ENCODE results near the gene KCNK15.

KCNK15 gene

DNA sequence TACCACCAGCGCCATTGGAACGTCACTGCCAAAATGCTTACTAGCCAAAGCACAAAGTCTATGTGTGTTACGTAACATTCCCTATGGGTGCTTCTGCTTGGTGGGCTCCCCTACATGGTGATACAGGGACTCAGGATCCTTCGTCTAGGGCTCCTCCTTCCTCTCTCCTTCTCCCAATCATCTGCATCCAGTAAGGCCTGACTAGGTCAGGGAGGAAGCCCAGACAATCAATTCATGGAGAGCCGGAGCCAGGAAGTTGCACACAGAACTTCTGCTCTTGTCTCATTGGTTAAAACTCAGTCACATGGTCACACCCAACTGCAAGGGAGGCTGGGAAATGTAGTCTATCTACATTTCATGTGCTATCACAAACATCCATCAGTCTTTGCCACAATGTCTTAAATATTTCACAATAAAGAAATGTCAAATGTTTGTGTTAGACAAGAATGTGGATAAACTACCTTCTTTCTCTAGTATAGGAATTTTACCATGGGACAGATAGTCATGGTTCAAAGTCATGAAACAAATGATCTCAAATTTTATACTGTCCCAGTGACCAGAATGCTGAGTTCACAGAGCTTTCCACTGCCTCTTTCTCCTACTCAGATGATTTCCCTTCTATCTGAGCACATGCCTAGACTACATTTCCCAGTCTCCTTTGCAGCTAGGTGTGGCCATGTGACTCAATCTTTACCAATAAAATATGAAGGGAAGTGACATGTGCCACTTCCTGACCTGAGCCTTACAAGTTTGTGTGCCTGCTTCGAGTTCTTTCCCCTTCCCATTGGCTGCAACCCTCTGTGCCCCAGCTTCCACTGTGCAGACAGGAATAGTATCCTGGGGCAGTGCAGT, 9.3 kb upstream of the KCNK15 start:
- peak; percentile 72 for DNase-seq (ENCODE audit: low read depth)

DNA sequence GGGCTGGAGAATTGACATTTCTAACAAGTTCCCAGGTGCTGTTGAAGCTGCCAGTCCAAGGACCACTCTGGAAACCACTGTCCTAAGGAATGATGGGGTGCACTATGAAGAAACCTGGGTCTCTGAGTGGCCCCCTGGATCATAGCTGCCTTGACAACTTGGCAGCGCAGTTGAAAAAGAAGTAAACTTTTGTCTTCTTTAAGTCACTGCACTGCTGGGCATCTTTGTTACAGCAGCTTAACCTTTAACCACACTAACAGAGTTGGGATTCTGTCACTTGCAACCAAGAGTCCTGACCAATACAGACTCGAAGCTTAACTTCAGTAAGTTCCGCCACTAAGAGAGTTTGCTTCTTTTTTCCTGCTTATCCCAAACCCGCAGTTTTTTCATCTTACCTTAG, 8.5 kb upstream of the KCNK15 start:
- DNase-seq (ENCODE audit: low read depth): no peak

DNA sequence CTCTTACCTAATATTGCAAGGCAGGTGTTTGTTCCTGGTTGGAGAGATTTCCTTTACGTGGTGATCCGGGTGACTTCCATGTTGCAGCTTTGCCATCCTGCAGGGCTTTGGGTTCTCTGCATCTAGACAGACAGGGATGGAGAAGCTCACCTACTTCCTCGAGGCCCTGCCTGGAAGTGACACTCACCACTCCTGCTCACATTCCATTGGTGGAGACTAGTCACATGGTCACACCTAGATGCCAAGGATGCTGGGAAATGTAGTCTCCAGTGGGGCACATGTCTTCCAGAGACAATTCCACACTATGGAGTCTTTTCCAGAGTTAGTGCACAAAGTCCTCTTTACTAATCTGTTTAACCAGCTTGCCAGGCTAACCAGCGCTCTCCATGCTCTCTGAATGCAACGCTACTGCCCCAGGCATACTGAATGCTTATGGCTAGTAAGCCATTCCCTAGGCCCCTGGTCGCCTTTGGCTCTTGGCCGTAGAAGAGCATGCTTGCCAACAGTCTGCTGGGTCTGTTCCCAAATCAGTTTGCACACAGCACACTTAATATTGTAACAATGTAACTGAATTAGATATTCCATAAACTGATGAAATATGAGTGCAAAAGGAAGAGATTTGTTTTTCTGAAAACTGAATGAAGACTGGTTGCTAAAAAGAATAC, 6.7 kb upstream of the KCNK15 start:
- DNase-seq (ENCODE audit: low read depth): peak; percentile 68

DNA sequence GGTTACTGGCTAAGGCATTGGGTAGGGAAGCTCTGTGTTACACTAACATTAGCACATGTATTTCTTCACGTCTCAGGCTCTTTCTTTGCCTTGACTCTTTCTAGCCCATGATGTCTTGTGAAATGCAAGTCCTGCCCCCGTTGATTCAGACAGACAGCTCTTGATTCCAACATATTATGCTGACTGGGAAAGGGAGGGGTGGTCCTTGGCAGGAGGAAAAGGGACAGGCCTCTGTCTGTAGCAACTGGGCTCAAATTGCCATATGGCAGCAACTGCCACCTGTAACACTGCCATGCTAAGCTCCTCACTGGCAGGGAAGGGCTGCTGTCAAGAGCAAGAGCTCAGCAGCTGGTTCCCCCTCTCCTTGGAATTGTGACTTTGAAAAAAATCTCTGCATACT, 5.7 kb upstream of the KCNK15 start:
- DNase-seq (ENCODE audit: low read depth): no peak

DNA sequence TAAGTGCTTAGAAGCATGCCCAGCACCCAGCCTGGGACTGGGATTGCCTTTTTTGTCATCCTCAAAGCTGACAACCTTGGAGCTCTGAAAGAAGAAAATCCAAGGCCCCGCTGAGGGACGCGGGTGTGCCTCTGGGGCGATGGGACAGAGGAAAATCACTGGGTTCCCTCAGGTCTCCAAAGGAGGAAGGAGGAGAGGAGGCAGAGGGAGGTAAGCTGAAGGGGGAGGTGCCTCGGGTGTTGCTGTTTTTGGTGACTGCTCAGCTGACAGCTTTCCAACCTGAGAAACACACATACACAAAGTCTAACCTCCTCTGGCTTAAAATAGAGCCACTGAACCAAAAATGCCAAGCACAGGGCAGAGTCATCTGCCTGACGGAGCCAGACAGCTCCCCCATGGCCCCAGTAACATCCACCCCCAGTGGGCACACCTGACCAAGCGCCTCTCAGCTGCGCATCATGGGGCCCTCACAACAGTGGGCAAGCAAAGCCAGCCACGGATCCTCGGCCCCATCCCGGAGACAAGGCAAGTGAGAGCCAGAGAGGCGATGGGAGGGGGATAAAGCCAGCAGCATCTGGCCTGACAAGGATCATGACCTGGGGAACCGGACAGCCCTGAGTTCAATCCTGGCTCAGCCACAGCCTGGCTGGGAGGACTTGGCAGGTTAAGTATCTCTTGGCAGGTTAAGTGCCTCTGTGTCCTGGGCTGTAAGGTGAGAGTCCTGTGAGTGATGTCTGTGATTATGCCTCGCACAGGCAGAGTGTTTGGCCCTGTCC, 3.2 kb upstream of the KCNK15 start:
- DNase-seq (ENCODE audit: low read depth): no peak

DNA sequence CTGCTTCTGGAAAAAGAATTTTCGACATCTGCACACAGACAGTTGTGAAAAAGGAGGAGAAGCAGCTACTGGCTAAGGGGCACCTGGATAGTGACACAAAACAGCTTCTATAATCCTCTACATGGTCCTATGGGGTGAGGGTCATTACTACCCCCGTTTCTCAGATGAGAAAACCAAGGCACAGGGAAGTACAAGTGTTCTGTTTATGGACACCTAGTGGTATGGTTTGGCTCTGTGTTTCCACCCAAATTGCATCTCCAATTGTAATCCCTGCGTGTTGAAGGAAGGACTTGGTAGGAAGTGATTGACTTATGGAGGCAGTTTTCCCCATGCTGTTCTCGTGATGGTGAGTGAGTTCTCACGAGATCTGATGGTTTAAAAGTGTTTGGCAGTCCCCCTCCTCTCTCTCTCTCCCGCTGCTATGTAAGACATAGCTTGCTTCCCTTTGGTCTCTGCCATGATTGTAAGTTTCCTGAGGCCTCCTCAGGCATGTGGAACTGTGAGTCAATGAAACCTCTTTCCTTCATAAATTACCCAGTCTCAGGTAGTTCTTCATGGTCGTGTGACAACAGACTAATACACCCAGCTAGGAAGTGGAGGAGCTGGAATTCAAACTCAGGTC, 2.5 kb upstream of the KCNK15 start:
- DNase-seq (ENCODE audit: low read depth): no peak

DNA sequence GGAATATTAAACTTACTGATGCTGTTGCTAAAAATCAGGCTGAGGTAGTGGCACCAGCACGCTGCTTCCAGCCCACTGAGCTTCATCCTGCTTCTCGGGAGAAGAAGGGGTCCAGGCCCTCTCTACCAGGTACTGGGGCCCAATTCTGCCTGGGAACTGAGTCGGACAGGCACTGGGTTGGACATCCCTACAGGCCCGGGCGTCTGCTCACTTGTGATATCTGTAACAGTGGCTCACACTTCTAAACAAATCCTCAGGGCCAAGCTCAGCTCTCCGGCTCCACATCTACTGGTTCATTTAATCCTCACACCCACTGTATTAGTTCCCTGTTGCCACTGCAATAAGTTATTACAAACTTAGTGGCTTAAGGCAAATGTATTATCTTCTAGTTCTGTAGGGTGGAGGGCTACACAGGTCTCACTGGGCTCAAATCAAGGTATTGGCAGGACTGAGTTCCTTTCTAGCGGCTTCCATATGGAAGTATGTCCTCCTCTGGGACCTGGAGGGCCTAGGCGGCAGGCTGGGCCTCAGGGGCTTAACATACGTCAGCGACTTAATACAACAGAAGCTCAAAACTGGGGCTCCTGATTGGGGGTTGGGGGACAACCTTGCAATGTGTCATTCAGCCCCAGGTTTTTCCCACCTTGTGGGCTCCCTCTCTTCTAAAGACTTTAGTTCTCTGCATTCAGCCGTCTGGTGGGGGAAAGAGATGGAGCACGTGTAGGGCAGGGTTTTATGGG, 1.6 kb upstream of the KCNK15 start:
- DNase-seq (ENCODE audit: low read depth): no peak

DNA sequence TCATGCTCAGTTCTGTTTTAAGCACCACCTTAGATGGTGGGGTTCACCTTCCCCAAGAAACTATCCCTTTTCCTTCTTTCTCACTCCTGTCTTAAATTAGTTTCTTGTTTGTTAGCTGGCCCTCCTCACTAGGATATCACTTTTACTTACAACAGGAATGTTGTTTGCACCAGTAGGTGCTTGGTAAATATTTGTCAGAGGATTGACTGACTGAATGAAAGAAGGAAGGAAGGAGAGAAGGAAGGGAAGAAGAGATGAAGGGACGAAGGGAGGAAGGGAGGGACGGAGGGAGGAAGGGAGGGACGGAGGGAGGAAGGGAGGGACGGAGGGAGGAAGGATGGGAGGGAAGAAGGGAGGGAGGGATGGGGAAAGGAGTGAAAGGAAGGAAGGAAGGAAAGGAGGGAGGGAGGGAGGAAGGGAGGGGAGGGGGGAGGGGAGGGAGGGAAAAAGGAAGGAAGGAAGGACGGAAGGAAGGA, 505 bp upstream of the KCNK15 start:
- DNase-seq (ENCODE audit: low read depth): no peak

DNA sequence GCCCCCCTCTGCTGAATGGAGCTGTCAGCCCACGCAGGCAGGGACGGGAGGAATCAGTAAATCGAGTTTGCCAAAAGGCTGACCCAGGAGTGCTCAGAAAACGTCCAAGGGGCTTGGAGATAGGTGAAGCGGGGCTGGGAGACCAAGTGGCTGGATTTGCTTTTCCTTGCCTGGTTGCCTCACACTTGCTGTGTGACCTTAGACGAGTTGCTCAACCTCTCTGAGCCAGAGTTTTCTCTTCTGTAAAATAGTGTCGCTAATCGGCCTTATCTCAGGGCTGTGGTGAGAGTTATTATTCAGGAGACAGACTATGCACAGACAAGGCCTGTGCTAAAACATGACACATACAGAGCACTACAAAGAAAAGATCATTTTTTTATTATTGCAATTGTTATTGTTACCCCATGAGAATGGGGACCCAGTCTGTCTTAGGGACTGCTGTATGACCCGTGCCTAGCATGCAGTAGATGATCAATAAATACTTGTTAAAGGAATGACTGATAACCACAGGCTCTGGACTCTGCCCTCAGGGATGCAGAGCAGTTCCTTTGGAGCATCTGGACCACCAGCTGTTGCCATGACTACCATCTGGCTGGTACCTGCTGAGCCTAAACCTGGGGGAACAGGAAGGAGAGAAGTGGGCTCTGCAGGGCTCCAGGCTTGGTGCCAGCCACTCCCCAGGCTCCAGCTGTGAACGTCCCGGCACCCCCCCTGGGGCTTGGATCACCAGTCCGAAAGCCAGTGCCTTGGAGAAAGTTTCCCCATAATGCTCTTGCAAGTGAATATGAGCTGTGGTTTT, 901 bp downstream of the KCNK15 start:
- no peak for DNase-seq (ENCODE audit: low read depth)

DNA sequence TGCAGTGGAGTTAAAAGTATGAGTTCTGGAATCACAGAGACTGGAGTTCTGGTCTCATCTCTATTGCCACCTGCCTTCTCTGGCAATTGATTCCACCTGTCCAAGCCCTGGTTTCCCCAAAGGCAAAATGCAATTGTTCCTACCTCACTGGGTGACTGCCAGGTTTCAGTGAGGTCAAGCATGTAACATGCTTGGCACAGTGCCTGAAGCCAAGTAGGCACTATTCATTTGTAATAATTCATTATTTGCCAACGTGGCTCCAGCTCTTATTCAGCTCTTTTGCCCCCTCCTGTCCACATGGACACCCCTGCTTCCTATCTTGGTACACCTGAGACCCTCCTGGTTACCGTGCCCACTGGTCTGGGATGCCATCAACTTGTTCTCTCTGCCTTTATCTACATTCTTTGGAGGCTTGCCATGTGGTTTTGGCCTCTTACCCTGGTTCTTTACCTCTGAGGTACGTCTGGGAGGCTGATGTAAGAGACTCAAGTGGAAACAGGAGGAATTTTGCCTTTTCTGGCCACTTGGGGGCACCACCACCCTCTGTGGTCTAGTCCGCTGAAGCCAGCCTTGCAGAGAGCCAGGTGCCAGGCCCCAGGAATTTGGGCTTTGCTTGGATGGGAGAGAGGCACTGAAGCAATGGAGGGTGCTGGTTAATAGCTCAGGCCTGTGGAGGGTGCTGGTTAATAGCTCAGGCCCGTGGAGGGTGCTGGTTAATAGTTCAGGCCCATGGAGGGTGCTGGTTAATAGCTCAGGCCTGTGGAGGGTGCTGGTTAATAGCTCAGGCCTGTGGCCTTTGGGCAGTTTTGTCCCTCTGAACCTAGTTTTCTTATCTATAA, 1.7 kb downstream of the KCNK15 start:
- DNase-seq (ENCODE audit: low read depth): peak; percentile 52

DNA sequence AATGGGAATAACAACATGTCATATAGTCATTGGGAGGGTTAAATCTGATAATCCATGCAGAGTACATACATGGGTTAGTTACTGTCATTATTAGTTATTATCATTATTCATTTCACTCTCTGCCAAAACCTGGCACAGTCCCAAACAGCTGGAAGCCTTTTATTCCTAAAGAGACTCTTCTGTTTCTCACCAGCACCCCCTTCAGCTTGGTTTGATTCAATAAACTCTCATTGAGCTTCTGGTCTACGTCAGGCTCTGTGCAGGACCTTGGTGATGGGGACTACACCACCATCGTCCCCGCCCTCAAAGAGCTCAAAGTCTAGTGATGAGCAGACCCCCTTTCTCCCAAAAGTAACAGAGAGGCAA, 2.3 kb downstream of the KCNK15 start:
- DNase-seq (ENCODE audit: low read depth): no peak

DNA sequence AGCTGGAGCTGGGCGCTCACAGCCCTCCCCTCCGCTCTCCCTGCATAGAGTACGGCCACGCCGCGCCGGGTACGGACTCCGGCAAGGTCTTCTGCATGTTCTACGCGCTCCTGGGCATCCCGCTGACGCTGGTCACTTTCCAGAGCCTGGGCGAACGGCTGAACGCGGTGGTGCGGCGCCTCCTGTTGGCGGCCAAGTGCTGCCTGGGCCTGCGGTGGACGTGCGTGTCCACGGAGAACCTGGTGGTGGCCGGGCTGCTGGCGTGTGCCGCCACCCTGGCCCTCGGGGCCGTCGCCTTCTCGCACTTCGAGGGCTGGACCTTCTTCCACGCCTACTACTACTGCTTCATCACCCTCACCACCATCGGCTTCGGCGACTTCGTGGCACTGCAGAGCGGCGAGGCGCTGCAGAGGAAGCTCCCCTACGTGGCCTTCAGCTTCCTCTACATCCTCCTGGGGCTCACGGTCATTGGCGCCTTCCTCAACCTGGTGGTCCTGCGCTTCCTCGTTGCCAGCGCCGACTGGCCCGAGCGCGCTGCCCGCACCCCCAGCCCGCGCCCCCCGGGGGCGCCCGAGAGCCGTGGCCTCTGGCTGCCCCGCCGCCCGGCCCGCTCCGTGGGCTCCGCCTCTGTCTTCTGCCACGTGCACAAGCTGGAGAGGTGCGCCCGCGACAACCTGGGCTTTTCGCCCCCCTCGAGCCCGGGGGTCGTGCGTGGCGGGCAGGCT, 4.6 kb downstream of the KCNK15 start:
- no peak for DNase-seq (ENCODE audit: low read depth)

DNA sequence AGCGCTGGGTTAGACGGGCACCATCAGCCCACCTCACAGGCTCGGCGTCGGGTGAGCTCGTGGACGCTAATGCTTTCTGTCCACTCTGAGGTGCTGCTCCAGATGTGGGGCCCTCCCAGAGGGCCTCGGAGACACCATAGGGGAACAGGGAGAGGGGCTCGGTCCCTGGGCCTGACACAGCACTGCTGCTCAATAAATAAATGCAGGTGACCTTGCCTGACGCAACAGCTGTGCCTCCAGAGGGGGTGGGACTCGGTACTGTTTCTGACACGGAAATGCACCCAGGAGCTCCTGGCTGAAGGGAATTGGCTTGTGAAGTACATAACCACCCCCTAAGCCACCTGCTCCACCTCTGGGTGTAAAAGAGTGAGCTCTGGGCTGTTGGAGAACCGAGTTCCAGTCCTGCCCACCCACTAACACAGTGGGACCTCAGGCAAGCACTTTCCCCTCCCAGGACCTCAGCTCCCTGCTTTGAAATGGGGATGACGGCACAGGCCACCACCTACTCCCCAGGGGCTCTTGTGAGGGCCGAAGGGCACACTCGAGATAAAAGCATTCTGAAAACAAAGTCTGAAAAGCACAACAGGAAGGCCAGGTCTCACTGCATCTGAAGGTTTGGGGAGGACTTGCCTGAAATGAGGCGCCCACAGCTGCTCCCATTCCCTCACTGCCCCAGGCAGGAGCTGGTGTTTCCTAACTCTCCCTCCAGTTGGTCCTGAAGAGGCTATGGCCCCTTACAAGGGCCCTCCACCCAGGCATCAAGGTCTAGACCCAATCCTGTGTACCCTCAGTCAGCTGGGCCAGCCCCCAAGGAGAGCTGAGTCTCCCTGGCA, 6.7 kb downstream of the KCNK15 start:
- DNase-seq (ENCODE audit: low read depth): no peak

DNA sequence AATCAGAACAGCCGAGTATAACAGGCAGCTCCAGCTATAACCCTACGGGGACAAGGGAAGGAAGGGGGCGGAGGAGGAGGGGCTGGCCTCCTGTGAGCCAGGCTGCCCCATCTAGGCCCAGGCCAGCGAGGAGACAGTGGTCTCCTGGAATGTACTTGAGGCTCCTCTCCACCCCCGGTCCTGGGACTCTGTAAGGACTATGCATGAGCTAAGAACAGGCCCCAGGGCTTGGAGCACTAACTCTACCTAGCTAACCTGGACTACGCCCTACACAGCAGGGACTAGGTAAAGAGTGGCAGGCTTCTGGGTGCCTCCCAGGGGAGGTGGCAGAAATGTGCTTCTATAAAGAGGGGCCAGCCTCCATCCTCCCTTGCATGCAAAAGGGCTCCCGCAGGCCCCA, 8.9 kb downstream of the KCNK15 start:
- no peak for DNase-seq (ENCODE audit: low read depth)

DNA sequence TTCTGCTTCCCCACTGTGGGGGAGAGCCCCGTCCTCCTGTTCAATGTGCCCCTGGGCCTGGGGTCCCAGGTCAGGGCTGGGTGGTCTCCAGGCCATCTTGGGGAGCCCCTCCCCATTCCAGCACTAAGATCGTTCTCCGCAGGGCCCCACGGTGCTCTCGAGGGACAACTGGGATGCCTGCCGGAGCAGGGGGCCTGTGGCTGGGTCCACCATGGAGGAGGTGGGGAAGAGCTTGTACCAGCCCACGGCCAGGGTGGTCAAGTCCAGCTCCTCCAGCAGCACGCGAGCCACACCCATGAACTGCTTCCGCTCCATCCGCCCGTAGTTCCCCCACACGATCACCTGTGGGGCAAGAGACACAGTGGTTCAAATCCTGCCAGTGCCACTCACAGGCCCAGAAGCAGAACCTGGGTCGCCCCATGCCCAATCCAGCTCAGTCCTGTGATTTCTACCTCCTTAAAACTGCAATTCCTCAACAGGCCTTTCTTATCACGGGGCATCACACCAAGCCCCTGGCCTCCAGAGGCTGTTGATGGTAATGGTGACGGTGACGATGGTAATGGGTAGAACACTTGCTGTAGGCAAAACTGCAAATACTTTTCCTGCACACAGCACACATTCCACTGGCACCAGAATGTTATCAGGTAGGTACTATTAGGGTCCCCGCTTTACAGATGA, 10.5 kb downstream of the KCNK15 start:
- DNase-seq (ENCODE audit: low read depth): no peak

DNA sequence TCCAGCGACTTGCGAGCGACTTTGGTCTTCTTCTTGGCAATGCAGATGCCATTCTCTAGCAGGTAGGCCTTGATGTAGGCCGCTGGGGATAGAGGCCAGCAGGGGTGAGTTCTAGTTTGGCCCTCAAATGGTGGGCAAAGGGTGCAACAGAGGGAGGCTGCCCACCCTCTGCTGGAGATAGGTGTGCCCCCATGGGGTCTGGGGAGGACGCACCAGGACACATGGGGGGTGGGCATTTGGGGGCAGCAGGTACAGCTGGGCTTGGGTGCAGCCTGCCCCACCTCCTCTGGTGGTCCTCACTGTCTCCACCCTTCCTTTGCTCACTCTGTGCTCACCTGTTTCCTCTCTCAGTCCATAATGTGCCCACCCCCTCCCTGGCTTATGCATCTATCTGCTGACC, 11.3 kb downstream of the KCNK15 start:
- no peak for DNase-seq (ENCODE audit: low read depth)

DNA sequence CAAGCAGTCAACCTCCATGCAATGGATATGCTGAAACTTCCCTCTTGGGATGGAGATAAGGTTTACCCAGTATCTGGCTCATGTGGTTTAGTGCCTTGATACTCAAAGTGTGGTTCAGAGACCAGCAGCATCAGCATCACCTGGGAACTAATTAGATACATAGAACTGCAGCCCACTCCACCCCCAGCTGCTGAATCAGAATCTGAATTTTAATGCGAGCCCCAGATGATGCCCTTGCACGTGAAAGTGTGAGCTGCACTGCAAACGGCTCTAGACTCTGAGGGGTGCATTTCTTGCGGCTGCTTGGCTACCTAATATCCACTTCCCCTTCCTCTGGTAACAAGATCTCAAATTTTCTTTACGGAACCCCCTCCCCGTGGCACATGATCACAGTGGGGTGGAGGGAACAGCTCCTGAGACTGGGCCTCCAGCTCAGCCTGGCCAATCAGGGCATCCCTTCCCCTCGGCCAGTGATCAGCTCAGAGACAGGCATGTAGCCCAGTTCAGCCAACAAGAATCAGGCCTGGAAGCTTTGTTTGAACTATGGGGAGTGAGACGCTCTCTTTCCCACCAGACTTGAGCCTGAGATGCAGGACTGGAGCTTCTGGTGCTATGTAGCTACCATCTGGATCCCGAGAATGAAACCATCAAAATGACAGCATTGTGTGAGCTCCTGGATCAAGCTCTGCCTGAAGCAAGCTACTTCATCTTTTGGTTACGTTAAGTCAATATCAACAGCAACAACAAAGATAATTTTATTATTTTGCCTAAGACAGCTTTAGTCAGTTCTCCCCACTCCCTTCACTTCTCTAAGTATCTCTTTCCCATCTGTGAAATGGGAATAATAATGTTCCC, 12.8 kb downstream of the KCNK15 start:
- no peak for DNase-seq (ENCODE audit: low read depth)
